Middle frontal gyrus (tissue), 1 donor: ENCODE measurements around the gene WDR27.
"Not testable (repeated sequence)": the region's sequence is repeated elsewhere in the genome, so short reads cannot be mapped to it uniquely, and the experiment has no call there.

Experiments
- DNase-seq: peaks from one replicate; pipeline ENCODE4 v3.0.0-alpha.2; 2015; ENCODE audit warnings: low spot score; ENCODE audit errors: extremely low spot score

Gene WDR27

GRCh38 chr6:169533301-169534038 is 168.4 kb downstream of the WDR27 start:
- no peak for DNase-seq

GRCh38 chr6:169530752-169531123 is 171.1 kb downstream of the WDR27 start:
- DNase-seq: no peak

GRCh38 chr6:169529931-169530751 is 171.7 kb downstream of the WDR27 start:
- DNase-seq: no peak

GRCh38 chr6:169528755-169529154 is 173.1 kb downstream of the WDR27 start:
- no peak for DNase-seq

- no peak for DNase-seq
These were observed 174.5 kb downstream of the WDR27 start for GRCh38 chr6:169527306-169527705.

- DNase-seq: no peak
These were observed 180.0 kb downstream of the WDR27 start for GRCh38 chr6:169521825-169522224.

- no peak for DNase-seq
These were observed 181.7 kb downstream of the WDR27 start for GRCh38 chr6:169520104-169520503.

- DNase-seq: no peak
These were observed 183.4 kb downstream of the WDR27 start for GRCh38 chr6:169518451-169518850.

GRCh38 chr6:169513478-169514193 is 188.2 kb downstream of the WDR27 start:
- DNase-seq: no peak

GRCh38 chr6:169511785-169512184 is 190.0 kb downstream of the WDR27 start:
- not testable (repeated sequence) for DNase-seq

- no peak for DNase-seq
These were observed 191.0 kb downstream of the WDR27 start for GRCh38 chr6:169510871-169511270.

GRCh38 chr6:169508452-169508851 is 193.4 kb downstream of the WDR27 start:
- no peak for DNase-seq

- no peak for DNase-seq
These were observed 198.2 kb downstream of the WDR27 start for GRCh38 chr6:169503422-169504152.

GRCh38 chr6:169502445-169502844 is 199.4 kb downstream of the WDR27 start:
- DNase-seq: no peak

GRCh38 chr6:169501777-169502313 is 200.0 kb downstream of the WDR27 start:
- no peak for DNase-seq

- no peak for DNase-seq
These were observed 200.7 kb downstream of the WDR27 start for GRCh38 chr6:169501128-169501527.

- no peak for DNase-seq
These were observed 201.1 kb downstream of the WDR27 start for GRCh38 chr6:169500688-169501087.

- no peak for DNase-seq
These were observed 202.0 kb downstream of the WDR27 start for GRCh38 chr6:169499848-169500247.

- DNase-seq: no peak
These were observed 202.8 kb downstream of the WDR27 start for GRCh38 chr6:169498916-169499513.

GRCh38 chr6:169495601-169496000 is 206.2 kb downstream of the WDR27 start:
- DNase-seq: no peak

- no peak for DNase-seq
These were observed 207.8 kb downstream of the WDR27 start for GRCh38 chr6:169494038-169494437.
